ENCODE data around the gene RUNDC3A.
A peak's percentile ranks its signal among the peaks of the same experiment; 100 is the strongest.

The RUNDC3A gene

GRCh38 chr17:44349553-44350070, 41.2 kb downstream of the RUNDC3A start:
- DNase-seq (ENCODE audit: extremely low read depth, low read depth) = no peak
- TF ChIP-seq CTCF (IDR thresholded peaks at IDR 0.05; ENCODE audit: low read depth, low read length) = no peak

- DNase-seq (ENCODE audit: extremely low read depth, low read depth) = no peak
- TF ChIP-seq CTCF (IDR thresholded peaks at IDR 0.05; ENCODE audit: low read depth, low read length) = peak; percentile 78
Measured at GRCh38 chr17:44350733-44351226, 42.4 kb downstream of the RUNDC3A start.

GRCh38 chr17:44351464-44351863, 43.1 kb downstream of the RUNDC3A start:
- no peak for DNase-seq (ENCODE audit: extremely low read depth, low read depth)
- TF ChIP-seq CTCF (IDR thresholded peaks at IDR 0.05; ENCODE audit: low read depth, low read length) = no peak

GRCh38 chr17:44351961-44352827, 43.8 kb downstream of the RUNDC3A start:
- no peak for DNase-seq (ENCODE audit: extremely low read depth, low read depth)
- no peak for TF ChIP-seq CTCF (IDR thresholded peaks at IDR 0.05; ENCODE audit: low read depth, low read length)

GRCh38 chr17:44352828-44353671, 44.6 kb downstream of the RUNDC3A start:
- no peak for TF ChIP-seq CTCF (IDR thresholded peaks at IDR 0.05; ENCODE audit: low read depth, low read length)
- DNase-seq (ENCODE audit: extremely low read depth, low read depth) = no peak

GRCh38 chr17:44353672-44354331, 45.4 kb downstream of the RUNDC3A start:
- TF ChIP-seq CTCF (IDR thresholded peaks at IDR 0.05; ENCODE audit: low read depth, low read length) = no peak
- DNase-seq (ENCODE audit: extremely low read depth, low read depth) = no peak
